Naive thymus-derived CD4-positive, alpha-beta T cell (primary cell): ENCODE data around the gene AFAP1. TPM values are rescaled to one million over a fixed set of nuclear protein-coding genes. Genes with fewer than 3 reads are reported as not detected.

Experiments used
- ATAC-seq: fragments of 150-1000 bp; cut with Tn5 transposase; 2 replicates; pipeline ENCODE4 v1.10.0; 2021; ENCODE audit warnings: mild to moderate bottlenecking, moderate library complexity
- CTCF ChIA-PET: fragments of 350-600 bp; sonication (Branson Sonifier 250); formaldehyde crosslinking; loops from one replicate; lab custom pipeline; 2021; ENCODE audit warnings: antibody characterized with exemption; lab: Charles Lee
- POLR2A ChIA-PET: fragments of 350-600 bp; sonication (Branson Sonifier 250); formaldehyde crosslinking; loops from one replicate; lab custom pipeline; 2021; ENCODE audit warnings: antibody characterized with exemption, inconsistent platforms; lab: Charles Lee
- DNase-seq, 9 donors: peaks; one replicate each; pipeline versions ENCODE4 v3.0.0 to v3.0.0-alpha.2; 2020 to 2022; ENCODE audit warnings: mixed read lengths in 1 of 9
- H3K27ac ChIP-seq: one replicate; pipeline ENCODE4 v1.7.0; 2013; ENCODE audit warnings: mild to moderate bottlenecking, low read depth, low read length, moderate library complexity
- H3K27me3 ChIP-seq, 2 donors: one replicate each; pipeline ENCODE4 v1.7.0; 2013; ENCODE audit warnings: low read length in 2 of 2, mild to moderate bottlenecking in 2 of 2, moderate library complexity in 2 of 2; ENCODE audit not compliant: control insufficient read depth in 2 of 2, insufficient read depth in 2 of 2
- H3K36me3 ChIP-seq, 3 experiments: 1 replicate in 2 of 3; 2 replicates in 1 of 3; pipeline ENCODE4 v1.7.0; 2013; ENCODE audit warnings: low read length in 3 of 3, mild to moderate bottlenecking in 3 of 3, moderate library complexity in 1 of 3; ENCODE audit not compliant: insufficient read depth in 3 of 3, control insufficient read depth in 2 of 3
- H3K4me1 ChIP-seq, 2 donors: one replicate each; pipeline ENCODE4 v1.7.0; 2013; ENCODE audit warnings: low read length in 2 of 2, mild to moderate bottlenecking in 2 of 2, moderate library complexity in 1 of 2; ENCODE audit not compliant: control insufficient read depth in 2 of 2, insufficient read depth in 2 of 2
- H3K4me3 ChIP-seq: 2 replicates; pipeline ENCODE4 v1.7.0; 2013; ENCODE audit warnings: mild to moderate bottlenecking, low read length
- H3K9me3 ChIP-seq, 3 experiments: 1 replicate in 2 of 3; 2 replicates in 1 of 3; pipeline ENCODE4 v1.7.0; 2013; ENCODE audit warnings: low read length in 3 of 3; ENCODE audit not compliant: control insufficient read depth in 2 of 3
- H3K27ac Mint-ChIP-seq, 9 donors: one replicate each; pipeline ENCODE4 v1.8.0; 2020 to 2022; ENCODE audit warnings: mixed read lengths in 9 of 9, mild to moderate bottlenecking in 8 of 9, moderate library complexity in 5 of 9, inconsistent platforms in 2 of 9
- H3K27me3 Mint-ChIP-seq, 5 donors: one replicate each; pipeline ENCODE4 v1.8.0; 2021 to 2022; ENCODE audit warnings: mixed read lengths in 5 of 5, mild to moderate bottlenecking in 1 of 5
- H3K36me3 Mint-ChIP-seq, 5 donors: one replicate each; pipeline ENCODE4 v1.8.0; 2020 to 2022; ENCODE audit warnings: mixed read lengths in 5 of 5, mild to moderate bottlenecking in 3 of 5, inconsistent platforms in 1 of 5
- H3K4me1 Mint-ChIP-seq, 7 donors: one replicate each; pipeline ENCODE4 v1.8.0; 2020 to 2022; ENCODE audit warnings: mixed read lengths in 7 of 7, mild to moderate bottlenecking in 3 of 7, inconsistent platforms in 1 of 7
- H3K4me3 Mint-ChIP-seq, 10 donors: one replicate each; pipeline ENCODE4 v1.8.0; 2020 to 2022; ENCODE audit warnings: mild to moderate bottlenecking in 10 of 10, mixed read lengths in 10 of 10, moderate library complexity in 6 of 10, inconsistent platforms in 2 of 10
- H3K9me3 Mint-ChIP-seq, 11 donors: one replicate each; pipeline ENCODE4 v1.8.0; 2020 to 2022; ENCODE audit warnings: mixed read lengths in 11 of 11, mild to moderate bottlenecking in 4 of 11, inconsistent platforms in 1 of 11, moderate library complexity in 1 of 11
- intact Hi-C, 2 donors: fragments of 100-400 bp; cut with micrococcal nuclease; formaldehyde crosslinking; loops; one replicate each; pipeline ENCODE4 v1.15.1; 2023
- polyA plus RNA-seq, 2 donors: library from polyadenylated mRNA; unstranded; fragments of 300-500 nt; fragmentation: Illumina TruSeq; gene quantifications; one replicate each; pipeline ENCODE4 v1.2.3, GENCODE V29; 2021
- total RNA-seq, 6 experiments: library from RNA in 5 of 6; stranded (reverse) in 5 of 6; gene quantifications; 1 replicate in 5 of 6; 2 replicates in 1 of 6; pipeline ENCODE4 v1.2.3 and lab custom pipeline; 2021 to 2026

Gene AFAP1
- total and polyA plus RNA-seq, 7 experiments from 2014 or later, result 2.2 to 27.2 (median 9.6) TPM

- ChIA-PET CTCF (interaction anchor here (0.8 to 2.3 kb wide), 3 partner anchors 93 to 165 kb away, joined by 3 to 9 read pairs (median 3); no protein-coding TSS in a partner anchor), POLR2A (no interaction called here)
- intact Hi-C loops, result no loop called here
- H3K36me3 ChIP-seq, result no peaks in the 10 kb centered on the region
- Mint-ChIP-seq H3K9me3 (peaks cover 0 to 2% (median 0%) of the 10 kb centered on the region in 11 donors), H3K36me3 (peaks cover 0 to 8% (median 0%) of the 10 kb centered on the region in 5 donors), H3K27ac (peak overlapping the region in 4 of 9 donors; percentile 51 to 69 (median 63)), H3K4me1 (peaks cover 28 to 79% (median 50%) of the 10 kb centered on the region in 7 donors), H3K27me3 (peaks cover 0 to 3% (median 0%) of the 10 kb centered on the region in 5 donors), H3K4me3 (peak overlapping the region in 1 of 10 donors; percentile 33)
- no peak for ATAC-seq
- H3K27ac ChIP-seq, result no peak overlapping the region
- H3K27me3 ChIP-seq, result no peaks in the 10 kb centered on the region
- peaks cover 37 to 44% of the 10 kb centered on the region in 2 donors for H3K4me1 ChIP-seq
- no peak for DNase-seq
- no peaks in the 10 kb centered on the region for H3K9me3 ChIP-seq
- no peak overlapping the region for H3K4me3 ChIP-seq
Observed at GRCh38 chr4:7967063-7967440, 27.4 kb upstream of the AFAP1 start.

- Histone ChIP-seq H3K27ac (no peak overlapping the region), H3K27me3 (no peaks in the 10 kb centered on the region), H3K4me1 (peaks cover 32 to 38% of the 10 kb centered on the region in 2 donors), H3K4me3 (no peak overlapping the region), H3K9me3 (no peaks in the 10 kb centered on the region), H3K36me3 (no peaks in the 10 kb centered on the region)
- no peak for ATAC-seq
- DNase-seq, result no peak
- Mint-ChIP-seq H3K4me3 (no peak overlapping the region), H3K9me3 (peaks cover 0 to 2% (median 0%) of the 10 kb centered on the region in 11 donors), H3K36me3 (peaks cover 0 to 8% (median 0%) of the 10 kb centered on the region in 5 donors), H3K4me1 (peaks cover 27 to 77% (median 50%) of the 10 kb centered on the region in 7 donors), H3K27me3 (peaks cover 0 to 3% (median 0%) of the 10 kb centered on the region in 5 donors), H3K27ac (peak overlapping the region in 1 of 9 donors; percentile 40)
- POLR2A ChIA-PET, result no interaction called here
- intact Hi-C loops, result no loop called here
- CTCF ChIA-PET, result interaction anchor here (0.8 to 2.3 kb wide), 2 partner anchors 163 to 164 kb away, joined by 3 to 9 read pairs; no protein-coding TSS in a partner anchor
Observed at GRCh38 chr4:7966281-7967062, 26.8 kb upstream of the AFAP1 start.

GRCh38 chr4:7964890-7965662, 25.4 kb upstream of the AFAP1 start:
- Mint-ChIP-seq H3K4me1 (peaks cover 24 to 76% (median 47%) of the 10 kb centered on the region in 7 donors), H3K4me3 (peak overlapping the region in 6 of 10 donors; percentile 23 to 67 (median 38))
- POLR2A ChIA-PET, result interaction anchor here (0.7 to 1.9 kb wide), 2 partner anchors 15 to 25 kb away, joined by 3 to 12 read pairs; partner anchors contain the start of gene AFAP1

GRCh38 chr4:7964459-7964858, 24.8 kb upstream of the AFAP1 start:
- Histone ChIP-seq H3K27ac (no peak overlapping the region), H3K4me1 (peaks cover 30 to 36% of the 10 kb centered on the region in 2 donors), H3K27me3 (no peaks in the 10 kb centered on the region), H3K4me3 (no peak overlapping the region), H3K9me3 (no peaks in the 10 kb centered on the region), H3K36me3 (no peaks in the 10 kb centered on the region)
- DNase-seq (peak in 2 of 9 donors; percentile 27 to 31), ATAC-seq (peak; percentile 49)
- POLR2A ChIA-PET, result interaction anchor here (1.9 kb wide), 1 partner anchor 24 kb away, joined by 12 read pairs; the partner anchor contains the start of gene AFAP1
- CTCF ChIA-PET, result interaction anchor here (1.0 kb wide), 1 partner anchor 13 kb away, joined by 3 read pairs; no protein-coding TSS in a partner anchor
- intact Hi-C loops, result loop anchor here (1.0 to 5.0 kb wide), 3 partner anchors 25 to 160 kb away; partner anchors contain the start of gene AFAP1 (in 1 of the 2)
- Mint-ChIP-seq H3K27ac (peak overlapping the region in 2 of 9 donors; percentile 43 to 56), H3K4me1 (peaks cover 20 to 72% (median 41%) of the 10 kb centered on the region in 7 donors), H3K36me3 (no peaks in the 10 kb centered on the region), H3K9me3 (peaks cover 0 to under 1% (median 0%) of the 10 kb centered on the region in 11 donors), H3K27me3 (peaks cover 0 to 3% (median 0%) of the 10 kb centered on the region in 5 donors), H3K4me3 (peak overlapping the region in 1 of 10 donors; percentile 67)

More at GRCh38 chr4:7964890-7965662, 25.4 kb upstream of the AFAP1 start:
- H3K27ac ChIP-seq, result no peak overlapping the region
- no peaks in the 10 kb centered on the region for H3K9me3 ChIP-seq
- peaks cover 0 to 2% (median 0%) of the 10 kb centered on the region in 11 donors for H3K9me3 Mint-ChIP-seq
- ATAC-seq, result peak; percentile 24
- peaks cover 0 to 3% (median 0%) of the 10 kb centered on the region in 5 donors for H3K36me3 Mint-ChIP-seq
- H3K27ac Mint-ChIP-seq, result peak overlapping the region in 7 of 9 donors; percentile 30 to 73 (median 58)
- H3K4me3 ChIP-seq, result peak overlapping the region; percentile 24
- CTCF ChIA-PET, result interaction anchor here (1.0 kb wide), 1 partner anchor 13 kb away, joined by 3 read pairs; no protein-coding TSS in a partner anchor
- H3K36me3 ChIP-seq, result no peaks in the 10 kb centered on the region
- intact Hi-C loops, result loop anchor here (1.0 to 5.0 kb wide), 3 partner anchors 26 to 161 kb away; partner anchors contain the start of gene AFAP1 (in 1 of the 2)
- DNase-seq, result peak in 3 of 9 donors; percentile 18 to 62 (median 19)
- H3K4me1 ChIP-seq, result peaks cover 37 to 42% of the 10 kb centered on the region in 2 donors
- H3K27me3 ChIP-seq, result no peaks in the 10 kb centered on the region
- H3K27me3 Mint-ChIP-seq, result peaks cover 0 to 3% (median 0%) of the 10 kb centered on the region in 5 donors

GRCh38 chr4:7963691-7964090, 24.0 kb upstream of the AFAP1 start:
- Mint-ChIP-seq H3K4me1 (peaks cover 20 to 72% (median 36%) of the 10 kb centered on the region in 7 donors), H3K4me3 (peak overlapping the region in 1 of 10 donors; percentile 67), H3K9me3 (no peaks in the 10 kb centered on the region), H3K27me3 (peaks cover 0 to 3% (median 0%) of the 10 kb centered on the region in 5 donors), H3K36me3 (no peaks in the 10 kb centered on the region), H3K27ac (peak overlapping the region in 2 of 9 donors; percentile 2 to 29)
- Histone ChIP-seq H3K36me3 (no peaks in the 10 kb centered on the region), H3K4me1 (peaks cover 25 to 34% of the 10 kb centered on the region in 2 donors), H3K27me3 (no peaks in the 10 kb centered on the region), H3K9me3 (no peaks in the 10 kb centered on the region), H3K27ac (no peak overlapping the region), H3K4me3 (no peak overlapping the region)
- intact Hi-C loops, result loop anchor here (1.0 to 5.0 kb wide), 3 partner anchors 24 to 159 kb away; partner anchors contain the start of gene AFAP1 (in 1 of the 2)
- CTCF ChIA-PET, result interaction anchor here (0.9 kb wide), 1 partner anchor 148 kb away, joined by 3 read pairs; no protein-coding TSS in a partner anchor
- no peak for DNase-seq
- ATAC-seq, result no peak
- POLR2A ChIA-PET, result interaction anchor here (0.8 kb wide), 1 partner anchor 25 kb away, joined by 3 read pairs; no protein-coding TSS in a partner anchor
